Body of pancreas (tissue), 4 donors: ENCODE results near the gene ESPN. TPM values are rescaled to one million over a fixed set of nuclear protein-coding genes. Genes with fewer than 3 reads are reported as not detected.
"Not testable (repeated sequence)": the region's sequence is repeated elsewhere in the genome, so short reads cannot be mapped to it uniquely, and the experiment has no call there.

Source experiments
- ATAC-seq: fragments of 150-250 bp; one replicate; pipeline ENCODE4 v1.9.1; 2016
- DNase-seq, 4 donors: peaks; one replicate each; pipeline ENCODE4 v3.0.0-alpha.2; 2019
- H3K27ac ChIP-seq, 4 donors: fragments of 200-600 bp; sonication (generic); 1 replicate in 3 of 4; 2 replicates in 1 of 4; pipeline versions ENCODE4 v1.5.1 to v1.6.1; 2016 to 2019; ENCODE audit warnings: mild to moderate bottlenecking in 1 of 4, mixed read lengths in 1 of 4, moderate library complexity in 1 of 4
- H3K27me3 ChIP-seq, 2 donors: fragments of 200-600 bp; sonication (generic); one replicate each; pipeline ENCODE4 v1.6.0; 2016; ENCODE audit warnings: mild to moderate bottlenecking in 1 of 2
- H3K36me3 ChIP-seq, 2 donors: fragments of 200-600 bp; sonication (generic); replicated peaks in 1 of 2; 2 replicates each; pipeline ENCODE4 v1.5.1; 2016; ENCODE audit warnings: low read depth in 2 of 2; ENCODE audit not compliant: insufficient read depth in 1 of 2
- H3K4me1 ChIP-seq: fragments of 200-600 bp; sonication (generic); one replicate; pipeline ENCODE4 v1.6.0; 2016
- H3K4me3 ChIP-seq, 2 donors: fragments of 200-600 bp; sonication (generic); 1 replicate in 1 of 2; 2 replicates in 1 of 2; pipeline ENCODE4 v1.5.1; 2016 to 2019
- H3K9me3 ChIP-seq, 3 donors: fragments of 200-600 bp; sonication (generic); 1 replicate in 2 of 3; 2 replicates in 1 of 3; pipeline ENCODE4 v1.5.1; 2016
- CTCF ChIP-seq, 7 experiments: fragments of 450-650 bp in 4 of 7; fragments of 200-600 bp in 3 of 7; sonication (generic) in 3 of 7; IDR thresholded peaks; one replicate each; pipeline ENCODE4 v1.5.1; 2016 to 2019; ENCODE audit warnings: antibody characterized with exemption in 7 of 7
- POLR2A ChIP-seq, 3 donors: fragments of 450-650 bp; IDR thresholded peaks; one replicate each; pipeline ENCODE4 v1.6.1; 2016; ENCODE audit warnings: antibody characterized with exemption in 3 of 3, mild to moderate bottlenecking in 2 of 3
- WGBS, 2 donors: methylation state at CpG; one replicate each; pipeline ENCODE4 v1.1.5; 2017; 5-methylcytosine and 5-hydroxymethylcytosine counted together
- intact Hi-C: fragments of 100-400 bp; cut with DNase I; formaldehyde crosslinking; loops from one replicate; pipeline ENCODE4 v1.15.1; 2023
- total RNA-seq, 2 donors: library from RNA; depleted of rRNA; stranded (reverse); fragments of >200 nt; gene quantifications; one replicate each; pipeline ENCODE4 v1.1.0, GENCODE V29; 2016

The ESPN gene
- total RNA-seq, 2 donors from 2014 or later = 0.26 to 4.0 TPM

- H3K4me1 ChIP-seq = no peaks in the 10 kb centered on the region
- DNase-seq = no peak
- H3K9me3 ChIP-seq = no peaks in the 10 kb centered on the region
- peaks cover 0 to 4% of the 10 kb centered on the region in 2 donors for H3K27me3 ChIP-seq
- intact Hi-C loops = no loop called here
- no peaks in the 10 kb centered on the region for H3K36me3 ChIP-seq
- 56 to 69% methylated on average over 3 to 5 of the region's 5 CpGs for WGBS, 2 donors
- ATAC-seq = no peak
- TF ChIP-seq POLR2A (IDR thresholded peaks at IDR 0.05) = no peak
- no peak for TF ChIP-seq CTCF (IDR thresholded peaks at IDR 0.05)
- H3K4me3 ChIP-seq = no peak overlapping the region
- H3K27ac ChIP-seq = no peak overlapping the region
Observed at GRCh38 chr1:6434186-6434585, 9.6 kb downstream of the ESPN start.

- ATAC-seq = no peak
- WGBS, 2 donors = 87 to 100% methylated on average over 1 to 15 of the region's 15 CpGs
- H3K9me3 ChIP-seq = no peaks in the 10 kb centered on the region
- no peak overlapping the region for H3K27ac ChIP-seq
- peaks cover 3% of the 10 kb centered on the region for H3K4me1 ChIP-seq
- TF ChIP-seq POLR2A (IDR thresholded peaks at IDR 0.05) (no peak), CTCF (IDR thresholded peaks at IDR 0.05) (no peak)
- H3K27me3 ChIP-seq = peaks cover 0 to 4% of the 10 kb centered on the region in 2 donors
- no peak for DNase-seq
- no peak overlapping the region for H3K4me3 ChIP-seq
- H3K36me3 ChIP-seq = no peaks in the 10 kb centered on the region
- intact Hi-C loops = no loop called here
Observed at GRCh38 chr1:6435129-6435528, 10.6 kb downstream of the ESPN start.

- Histone ChIP-seq H3K9me3 (no peaks in the 10 kb centered on the region), H3K36me3 (no peaks in the 10 kb centered on the region), H3K27ac (no peak overlapping the region), H3K4me3 (no peak overlapping the region), H3K4me1 (peaks cover 4% of the 10 kb centered on the region), H3K27me3 (peaks cover 0 to 4% of the 10 kb centered on the region in 2 donors)
- DNase-seq (no peak), ATAC-seq (no peak)
- intact Hi-C loops = no loop called here
- 55 to 86% methylated on average over 1 to 3 of the region's 3 CpGs for WGBS, 2 donors
- TF ChIP-seq CTCF (IDR thresholded peaks at IDR 0.05) (no peak), POLR2A (IDR thresholded peaks at IDR 0.05) (no peak)
Observed at GRCh38 chr1:6435547-6435946, 11.0 kb downstream of the ESPN start.

- 61 to 64% methylated on average over 3 of the region's 3 CpGs for WGBS, 2 donors
- H3K27me3 ChIP-seq, H3K4me1 ChIP-seq: not testable (repeated sequence)
Observed at GRCh38 chr1:6436277-6436676, 11.7 kb downstream of the ESPN start.

GRCh38 chr1:6437012-6437700 is 12.6 kb downstream of the ESPN start:
- TF ChIP-seq CTCF (IDR thresholded peaks at IDR 0.05) = peak in 3 of 7 experiments; percentile 8 to 22 (median 15)
- H3K27ac ChIP-seq, H3K27me3 ChIP-seq, H3K9me3 ChIP-seq, intact Hi-C loops, ATAC-seq, H3K4me3 ChIP-seq, H3K4me1 ChIP-seq, H3K36me3 ChIP-seq: not testable (repeated sequence)
- peak in 3 of 4 donors; percentile 34 to 65 (median 53) for DNase-seq
- WGBS, 2 donors = 31 to 33% methylated on average over 12 to 22 of the region's 22 CpGs

More at GRCh38 chr1:6436277-6436676, 11.7 kb downstream of the ESPN start:
- H3K36me3 ChIP-seq, H3K27ac ChIP-seq, H3K9me3 ChIP-seq, ATAC-seq, DNase-seq, H3K4me3 ChIP-seq, intact Hi-C loops: not testable (repeated sequence)
